Measurements from ENCODE around the gene DEPDC7. TPM values are rescaled to one million over a fixed set of nuclear protein-coding genes. Genes with fewer than 3 reads are reported as not detected.

DEPDC7 gene
- total and polyA plus RNA-seq, 9 of the 15 experiments (the other 6 are each of a cell fraction or from before 2014, with no cell fraction given), result 5.4 to 19.9 (median 12.0) TPM

- no peak for DNase-seq (ENCODE audit: extremely low read depth in 1 of 4, low spot score in 3 of 4)
- WGBS (ENCODE audit: insufficient coverage, low coverage, missing lambda C conversion rate), result 67% methylated on average over 1 of the region's 1 CpG
- Histone ChIP-seq H3K36me3 (ENCODE audit: control insufficient read depth, insufficient read depth, low read length) (no peaks in the 10 kb centered on the region; the same call in 2 of the 3 replicates), H3K9ac (ENCODE audit: insufficient read depth in 1 of 2, low read depth in 2 of 2, low read length in 2 of 2) (no peak overlapping the region), H4K20me1 (replicated peaks; ENCODE audit: control insufficient read depth, insufficient read depth, low read length) (no peaks in the 10 kb centered on the region), H3K9me3 (replicated peaks; ENCODE audit: control insufficient read depth, insufficient read depth, low read depth, low read length) (no peaks in the 10 kb centered on the region), H3K27ac (ENCODE audit: extremely low read depth, low read depth, low read length) (no peak overlapping the region), H3K4me1 (replicated peaks in 1 of 2; ENCODE audit: control insufficient read depth in 2 of 2, insufficient read depth in 2 of 2, low read length in 2 of 2) (peaks cover 0 to 11% of the 10 kb centered on the region in 2 experiments; a peak in 2 of 5 replicates), H3K79me2 (ENCODE audit: control insufficient read depth, insufficient read depth, low read length) (peaks cover 10% of the 10 kb centered on the region; the same call in 2 of the 3 replicates), H3K4me3 (no peak overlapping the region), H3K27me3 (ENCODE audit: control insufficient read depth in 2 of 2, insufficient read depth in 2 of 2, low read length in 2 of 2) (no peaks in the 10 kb centered on the region), H3K4me2 (ENCODE audit: insufficient read depth, low read length) (no peak overlapping the region), H2AFZ (ENCODE audit: low read depth, low read length) (no peak overlapping the region), H3K9me1 (ENCODE audit: control insufficient read depth, insufficient read depth, low read length) (no peaks in the 10 kb centered on the region)
- FAIRE-seq, result no peak
- in situ Hi-C loops (cut with MboI) (no loop called here), intact Hi-C loops (cut with micrococcal nuclease) (no loop called here)
- BruUV-seq (replicated peaks), result no TSS peak
- CTCF ChIA-PET (ENCODE audit: low intra/inter-chr PET ratio), result interaction anchor here (0.6 kb wide), 1 partner anchor 14 kb away, joined by 3 read pairs; no protein-coding TSS in a partner anchor
- POLR2A ChIA-PET, result interaction anchor here (0.8 to 3.0 kb wide), 4 partner anchors 10 to 38 kb away, joined by 3 to 15 read pairs (median 4); no protein-coding TSS in a partner anchor
- no peak for ATAC-seq
- TF ChIP-seq NRF1 (conservative IDR thresholded peaks at IDR 0.05 in 1 of 2, IDR thresholded peaks at IDR 0.05 in 1 of 2) (no peak), SMAD3 (CRISPR knock-in tag; conservative IDR thresholded peaks at IDR 0.05) (no peak), PTTG1 (tag; IDR thresholded peaks at IDR 0.05; ENCODE audit: low read depth) (no peak), SPI1 (IDR thresholded peaks at IDR 0.05; ENCODE audit: borderline replicate concordance, low read depth, low read length) (no peak), MGA (IDR thresholded peaks at IDR 0.05) (no peak), PATZ1 (CRISPR knock-in tag; IDR thresholded peaks at IDR 0.05; ENCODE audit: borderline replicate concordance) (no peak), KDM2B (CRISPR knock-in tag; IDR thresholded peaks at IDR 0.05) (no peak), TEAD2 (tag; IDR thresholded peaks at IDR 0.05) (no peak), SMARCE1 (IDR thresholded peaks at IDR 0.05) (no peak)
Measured at GRCh38 chr11:33021937-33022336, 6.3 kb downstream of the DEPDC7 start.
